Cerebellar nuclear complex (tissue), 1 donor: Measurements from ENCODE around the gene NGRN.
"Not testable (repeated sequence)": the region's sequence is repeated elsewhere in the genome, so short reads cannot be mapped to it uniquely, and the experiment has no call there.

Source experiments
- DNase-seq, 2 experiments: peaks; one replicate each; lab custom pipeline; 2025; lab: John Stamatoyannopoulos, UW

NGRN gene

GRCh38 chr15:90281637-90282036 lies 16.2 kb downstream of the NGRN start:
- DNase-seq = not testable (repeated sequence)

GRCh38 chr15:90286678-90287077 lies 21.2 kb downstream of the NGRN start:
- no peak for DNase-seq

- DNase-seq = no peak
Observed at GRCh38 chr15:90287101-90287500, 21.6 kb downstream of the NGRN start.

DNA sequence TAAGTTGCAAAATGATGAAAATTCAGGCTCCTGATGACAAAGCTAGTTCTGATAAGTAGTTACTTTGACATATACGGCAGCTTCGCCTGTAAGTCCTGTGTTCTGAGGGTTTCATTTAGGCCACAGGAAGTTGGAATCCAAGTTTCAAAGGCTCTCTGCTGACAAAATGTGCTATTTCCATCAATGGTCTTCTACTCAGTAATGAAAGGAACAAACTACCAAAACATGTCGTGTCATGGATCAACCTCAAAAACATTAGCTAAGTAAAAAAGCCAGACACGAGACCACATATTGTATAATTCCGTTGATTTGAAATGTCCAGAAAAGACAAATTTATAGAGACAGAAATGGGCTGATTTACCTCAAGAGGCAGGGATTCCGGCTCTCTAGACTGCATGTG lies 22.5 kb downstream of the NGRN start:
- no peak for DNase-seq

GRCh38 chr15:90291679-90292356 lies 26.3 kb downstream of the NGRN start:
- no peak for DNase-seq

DNA sequence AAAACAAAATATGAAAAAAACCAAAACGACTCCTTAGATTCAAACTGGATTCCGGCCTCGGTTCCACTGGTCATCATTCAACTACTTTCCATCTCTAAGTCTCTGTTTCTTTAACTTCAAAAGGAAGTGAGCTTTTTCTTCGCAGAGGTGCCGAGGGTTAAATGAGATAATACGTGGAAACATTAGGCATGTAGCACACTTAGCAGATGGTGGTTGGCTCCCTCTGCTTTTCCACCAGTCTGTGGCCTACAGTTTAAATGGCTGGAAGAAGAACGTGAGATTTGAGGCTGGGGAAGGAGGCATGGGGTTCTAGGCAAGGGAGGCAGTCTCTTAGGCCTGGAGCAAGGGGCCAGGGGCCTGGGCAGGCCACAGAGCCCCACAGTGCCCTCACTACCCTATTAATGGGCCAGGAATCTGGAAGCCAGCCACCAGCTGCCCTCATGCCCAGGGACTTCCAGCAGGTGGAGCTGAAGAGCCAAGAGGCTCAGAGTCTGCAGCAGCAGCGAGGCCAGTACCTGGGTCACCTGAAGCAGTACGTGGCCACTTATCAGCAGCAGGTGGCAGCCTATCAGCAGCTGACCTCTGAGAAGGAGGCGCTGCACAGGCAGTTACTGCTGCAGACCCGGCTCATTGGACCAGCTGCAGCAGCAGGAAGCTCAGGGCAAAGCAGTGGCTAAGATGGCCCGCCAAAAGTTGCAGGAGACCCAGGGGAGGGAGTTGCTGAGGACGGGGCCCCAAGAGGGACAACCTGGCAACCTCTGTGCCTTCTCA lies 27.8 kb downstream of the NGRN start:
- DNase-seq = peak in 1 of 2 experiments; percentile 10

DNA sequence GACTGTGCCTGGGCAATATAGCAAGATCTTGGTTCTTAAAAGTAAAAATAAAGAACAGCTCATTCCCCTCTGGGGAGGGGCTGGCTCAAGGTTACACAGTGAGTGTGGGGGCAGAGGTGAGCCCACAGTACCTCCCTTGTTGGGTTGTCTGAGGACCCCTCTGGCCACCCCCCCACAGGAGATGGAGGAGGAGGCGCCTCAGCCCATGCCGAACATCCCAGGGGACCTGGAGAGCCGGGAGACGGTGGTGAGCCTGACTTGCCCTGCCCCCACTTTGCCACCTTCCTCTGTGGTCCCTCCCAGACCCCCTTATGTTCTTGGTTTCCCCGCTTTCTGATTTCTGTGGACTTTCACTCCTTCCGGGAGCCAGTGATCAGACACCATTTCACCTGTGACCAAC lies 28.7 kb downstream of the NGRN start:
- DNase-seq = no peak

GRCh38 chr15:90294601-90295269 lies 29.3 kb downstream of the NGRN start:
- no peak for DNase-seq

GRCh38 chr15:90295270-90295648 lies 29.8 kb downstream of the NGRN start:
- no peak for DNase-seq

- not testable (repeated sequence) for DNase-seq
Observed at GRCh38 chr15:90296316-90296884, 30.9 kb downstream of the NGRN start.

- DNase-seq = no peak
Observed at GRCh38 chr15:90297021-90297420, 31.5 kb downstream of the NGRN start.

DNA sequence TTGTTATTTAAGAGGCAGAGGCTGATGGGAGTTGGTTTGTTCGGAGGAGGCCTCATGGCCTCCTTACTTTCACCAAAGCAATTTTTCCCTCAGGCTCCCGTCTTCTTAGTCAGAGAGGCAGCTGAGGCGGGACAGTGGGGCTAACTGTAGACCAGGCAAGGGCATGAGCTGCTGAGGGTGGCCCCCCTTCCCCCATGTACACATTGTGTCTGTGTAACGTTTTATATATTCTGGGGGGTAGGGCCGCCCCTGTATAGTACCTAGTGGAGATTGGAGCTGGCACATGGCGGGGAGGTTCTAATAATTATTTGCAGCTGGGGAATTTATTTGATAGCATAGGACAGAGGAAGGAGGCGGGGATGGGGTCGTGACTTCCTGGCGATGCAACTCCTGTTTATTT lies 35.1 kb downstream of the NGRN start:
- no peak for DNase-seq

GRCh38 chr15:90300988-90301706 lies 35.7 kb downstream of the NGRN start:
- DNase-seq = peak; percentile 20 to 35

DNA sequence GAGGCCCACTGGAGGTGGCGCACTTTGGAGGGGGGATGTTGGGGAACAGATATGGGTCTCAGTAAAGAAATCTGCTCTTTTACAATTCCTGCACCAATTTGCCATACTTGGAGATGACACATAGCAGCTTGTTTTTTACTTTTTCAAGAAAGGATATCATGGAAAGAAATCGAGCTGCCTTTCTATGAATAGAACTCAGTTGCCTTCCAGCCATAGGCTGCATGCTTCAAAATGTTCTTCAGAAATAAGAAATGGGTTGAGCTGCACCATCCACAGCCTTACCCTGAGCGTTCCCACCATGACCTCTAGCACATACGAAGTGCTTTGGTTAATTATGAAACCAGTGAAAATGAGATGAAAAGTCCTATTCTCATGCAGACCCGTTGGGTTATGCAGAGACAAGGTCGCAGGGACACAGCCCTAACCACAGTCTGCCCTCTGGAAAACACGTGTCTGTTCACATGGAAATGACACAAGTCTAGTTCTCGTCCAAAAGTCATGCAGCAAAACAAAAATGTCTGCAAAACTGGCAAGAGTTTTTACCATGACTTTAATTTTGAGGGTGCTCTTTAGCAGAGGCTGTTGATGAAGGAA lies 36.3 kb downstream of the NGRN start:
- DNase-seq = no peak

GRCh38 chr15:90305355-90305754 lies 39.9 kb downstream of the NGRN start:
- not testable (repeated sequence) for DNase-seq

DNA sequence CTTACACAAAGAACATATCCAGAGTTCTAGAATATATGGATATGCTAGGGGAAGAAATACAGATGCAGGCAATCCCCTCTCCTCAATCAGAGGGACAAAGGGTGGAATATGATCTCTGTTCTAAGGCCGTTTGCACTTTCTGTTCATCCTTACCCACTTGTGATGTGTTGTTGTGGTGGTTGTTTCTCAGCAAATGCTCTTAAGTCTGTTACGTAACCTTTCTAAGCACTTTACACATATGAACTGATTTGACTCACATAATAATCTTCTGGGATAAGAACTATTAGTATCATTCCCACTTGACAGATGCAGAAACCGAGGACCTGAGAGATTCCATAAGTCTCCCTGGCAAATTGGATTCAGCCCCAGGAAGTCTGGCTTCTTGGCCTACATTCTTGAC lies 40.5 kb downstream of the NGRN start:
- no peak for DNase-seq

DNA sequence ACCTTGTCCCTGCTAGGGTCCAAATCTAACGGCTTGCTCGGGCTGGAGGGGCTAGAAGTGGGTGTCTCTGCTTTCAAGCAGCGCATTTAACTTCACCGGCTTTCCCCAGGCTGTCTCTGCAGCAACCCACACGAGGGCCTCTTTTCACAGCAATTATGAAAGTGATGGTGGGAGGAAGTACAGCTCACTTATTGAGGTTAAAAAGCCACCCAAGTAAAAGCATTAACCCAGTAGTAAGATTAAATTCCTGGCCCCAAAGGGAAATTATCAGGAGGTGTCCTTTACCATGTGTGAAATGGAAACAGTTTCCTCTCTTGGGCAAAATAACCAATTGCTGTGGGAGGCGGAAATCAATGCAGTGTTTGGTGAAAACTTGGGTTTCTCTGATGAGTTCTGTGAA lies 41.1 kb downstream of the NGRN start:
- DNase-seq = no peak

DNA sequence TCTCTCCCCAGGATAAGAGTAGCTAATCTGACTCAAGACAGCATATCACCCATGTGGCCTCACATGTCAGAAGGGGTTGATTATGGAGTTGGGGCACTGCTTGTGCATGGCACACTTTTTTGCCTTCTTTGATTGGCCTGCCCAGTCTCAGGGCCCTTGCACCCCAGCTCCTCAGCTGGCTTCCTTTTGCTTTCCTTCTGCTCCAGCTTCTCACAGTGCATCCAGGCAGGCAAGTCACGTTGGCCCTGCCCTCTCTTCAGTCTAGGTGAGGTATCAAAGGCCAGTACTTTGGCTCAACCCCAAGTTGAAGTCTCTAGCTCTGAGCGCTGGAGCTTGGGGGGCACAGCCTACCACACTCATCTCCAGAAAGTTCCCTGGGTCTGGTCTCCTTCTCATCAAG lies 42.2 kb downstream of the NGRN start:
- no peak for DNase-seq

DNA sequence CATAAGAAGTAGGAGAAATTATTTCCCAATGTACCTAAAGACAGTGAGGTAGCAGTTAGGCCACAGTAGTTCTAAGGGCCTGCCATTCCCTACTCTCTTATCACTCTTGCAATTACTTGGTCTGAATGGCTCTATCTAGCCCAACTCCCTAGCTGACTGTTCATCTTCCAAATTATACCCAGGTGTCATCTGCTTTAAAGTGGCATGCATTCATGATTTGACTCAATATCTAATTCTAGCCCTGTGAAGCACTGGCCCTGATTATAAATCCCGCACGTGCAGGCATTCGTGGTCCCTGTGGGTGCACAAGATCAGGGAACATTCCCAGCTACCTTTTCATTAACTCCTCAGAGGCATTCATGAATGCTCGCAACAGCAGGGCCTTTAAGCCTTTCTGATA lies 43.5 kb downstream of the NGRN start:
- DNase-seq = no peak

DNA sequence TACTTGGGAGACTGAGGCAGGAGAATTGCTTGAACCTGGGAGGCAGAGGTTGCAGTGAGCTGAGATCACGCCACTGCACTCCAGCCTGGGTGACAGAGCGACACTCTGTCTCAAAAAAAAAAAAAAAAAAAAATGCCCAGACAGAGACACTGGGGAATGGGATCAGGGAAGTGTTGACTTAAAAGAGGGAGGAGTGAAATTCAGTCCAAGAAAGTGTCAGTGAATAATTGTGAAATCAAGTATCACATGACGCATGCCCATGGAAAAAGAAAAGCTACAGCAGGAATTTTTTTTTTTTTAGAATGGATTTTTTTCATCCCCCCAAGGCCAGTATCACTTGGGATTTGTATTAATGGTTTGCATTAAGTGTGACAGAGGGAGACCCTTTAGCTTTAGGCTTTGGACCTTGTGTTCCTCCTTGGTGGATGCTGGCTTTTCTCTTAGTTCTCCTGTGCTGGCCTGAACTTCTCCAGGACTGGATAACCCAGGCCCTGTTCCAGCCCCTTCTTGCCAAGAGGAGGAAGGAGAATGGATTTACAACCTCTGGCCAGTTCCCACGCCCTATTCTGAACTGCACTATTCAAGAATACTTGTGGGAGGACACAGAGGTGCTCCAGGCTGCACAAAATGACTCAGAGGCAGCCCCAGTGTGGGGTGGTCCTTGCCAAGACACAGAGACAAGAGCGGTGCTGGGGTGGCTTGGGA lies 50.0 kb downstream of the NGRN start:
- DNase-seq = no peak

- no peak for DNase-seq
Observed at GRCh38 chr15:90316139-90316538, 50.7 kb downstream of the NGRN start.
